LoVo (cell line): ENCODE data around the gene LAMA2.

Experiments
- DNase-seq: peaks from one replicate; pipeline ENCODE4 v3.0.0-alpha.2; 2016; ENCODE audit warnings: low spot score

The LAMA2 gene

DNA sequence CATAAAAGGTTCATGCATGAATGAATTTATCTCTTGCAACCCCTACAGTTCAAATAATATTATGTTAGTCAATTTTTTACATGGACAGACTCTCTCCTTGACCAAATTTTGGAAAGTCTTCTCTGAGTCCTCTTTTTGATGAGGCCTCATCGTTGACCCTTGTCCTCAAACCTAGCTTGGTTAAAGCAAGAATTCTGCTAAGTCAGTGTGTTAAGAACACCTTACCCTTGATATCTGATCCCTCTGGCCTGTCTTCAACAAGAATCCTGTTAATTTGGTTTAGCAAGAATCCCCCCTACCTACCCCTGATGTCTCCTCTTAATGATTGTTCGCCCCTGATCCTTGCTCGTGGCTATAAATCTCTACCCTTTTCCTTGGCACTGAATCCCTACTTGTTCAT, 301.4 kb downstream of the LAMA2 start:
- DNase-seq: no peak

- DNase-seq: no peak
Observed at GRCh38 chr6:129184808-129185366, 301.9 kb downstream of the LAMA2 start.

- DNase-seq: peak; percentile 81
Observed at GRCh38 chr6:129186988-129187387, 304.1 kb downstream of the LAMA2 start.

DNA sequence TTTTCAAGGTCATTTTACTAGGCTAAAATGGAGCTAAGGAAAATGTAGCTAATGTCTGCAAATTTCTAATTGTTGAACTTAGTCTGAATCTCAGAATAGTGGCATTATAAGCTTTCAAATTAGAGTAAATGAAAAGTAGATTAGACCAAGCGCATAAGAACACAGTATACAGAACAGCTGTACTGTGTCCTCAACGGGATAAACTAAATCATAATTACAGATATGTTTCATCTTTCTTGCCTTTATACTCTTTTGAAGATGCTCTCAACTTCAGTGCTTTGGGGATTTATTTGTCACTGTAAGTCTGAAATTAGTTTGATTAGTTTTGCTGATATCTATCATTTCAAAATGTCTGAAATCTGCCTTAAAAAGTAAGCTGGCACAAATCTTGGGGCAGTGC, 305.4 kb downstream of the LAMA2 start:
- DNase-seq: no peak

- no peak for DNase-seq
Observed at GRCh38 chr6:129188795-129189194, 305.9 kb downstream of the LAMA2 start.

DNA sequence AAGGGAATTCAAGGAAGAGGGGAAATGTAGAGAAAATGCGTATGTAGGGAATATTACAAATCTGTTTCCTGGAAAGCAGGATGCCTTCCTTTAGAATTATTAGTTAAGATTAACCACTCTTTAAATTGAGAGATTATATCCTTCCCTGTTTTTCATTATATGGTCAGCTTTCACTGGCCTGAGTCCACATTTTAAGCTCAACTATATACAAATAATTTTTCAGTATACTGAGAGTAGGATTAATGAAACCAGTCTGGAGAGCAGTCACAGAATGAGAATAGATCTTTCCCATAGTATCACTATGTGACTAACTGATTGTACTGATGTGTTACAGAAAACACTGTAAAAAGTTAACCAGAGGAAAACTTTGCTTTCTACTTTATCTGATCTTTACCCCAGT, 306.3 kb downstream of the LAMA2 start:
- DNase-seq: no peak

- DNase-seq: peak; percentile 43
Observed at GRCh38 chr6:129191235-129191634, 308.3 kb downstream of the LAMA2 start.

GRCh38 chr6:129192458-129192989, 309.6 kb downstream of the LAMA2 start:
- no peak for DNase-seq

DNA sequence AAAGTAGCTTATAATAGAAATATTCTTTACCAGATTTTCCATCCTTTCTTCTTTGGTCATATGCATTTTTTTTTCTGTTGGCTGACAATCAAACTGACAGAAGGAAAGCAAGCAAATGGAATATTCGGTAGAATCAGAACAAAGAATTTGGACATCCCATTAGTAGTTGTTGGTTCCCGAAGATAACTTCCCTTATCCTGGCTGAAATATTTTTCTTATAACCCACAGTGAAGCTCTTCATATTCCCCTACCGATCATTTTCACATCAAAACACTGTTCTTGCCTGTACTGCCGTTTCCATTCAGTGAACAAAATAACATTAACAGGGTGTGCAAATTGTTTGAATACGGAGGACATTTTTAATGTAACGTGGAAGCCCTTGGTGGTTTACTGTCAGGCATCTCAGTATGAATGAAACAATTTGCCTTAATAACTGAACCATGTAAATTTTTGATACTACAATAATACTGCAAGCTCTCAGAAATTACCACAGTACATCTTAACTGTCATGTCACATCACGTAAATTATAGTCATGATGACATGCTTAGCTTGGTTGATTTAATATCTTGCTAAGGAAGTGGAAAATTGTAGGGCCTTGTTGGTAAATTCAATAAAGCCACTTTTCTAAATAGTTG, 311.5 kb downstream of the LAMA2 start:
- DNase-seq: no peak

GRCh38 chr6:129195161-129195560, 312.2 kb downstream of the LAMA2 start:
- DNase-seq: no peak

DNA sequence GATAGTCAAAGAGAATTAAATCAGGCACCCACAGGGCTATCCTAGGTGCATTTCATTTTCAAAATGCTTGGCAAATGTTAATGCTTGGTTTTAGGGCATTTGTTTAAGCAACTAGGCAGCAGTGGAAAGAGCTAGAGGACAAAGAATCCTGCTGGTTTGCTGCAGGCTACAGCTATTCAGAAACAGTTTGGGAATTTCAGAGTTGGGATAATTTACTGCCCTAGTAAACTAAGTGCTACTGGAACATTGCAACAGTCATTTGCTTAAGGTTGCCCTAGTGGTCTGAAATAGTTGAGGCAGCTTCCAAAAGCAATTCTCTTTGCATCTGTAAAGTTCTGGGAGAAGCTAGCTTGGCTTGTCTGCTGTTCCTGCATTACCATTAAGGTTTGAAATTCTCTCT, 312.7 kb downstream of the LAMA2 start:
- no peak for DNase-seq

DNA sequence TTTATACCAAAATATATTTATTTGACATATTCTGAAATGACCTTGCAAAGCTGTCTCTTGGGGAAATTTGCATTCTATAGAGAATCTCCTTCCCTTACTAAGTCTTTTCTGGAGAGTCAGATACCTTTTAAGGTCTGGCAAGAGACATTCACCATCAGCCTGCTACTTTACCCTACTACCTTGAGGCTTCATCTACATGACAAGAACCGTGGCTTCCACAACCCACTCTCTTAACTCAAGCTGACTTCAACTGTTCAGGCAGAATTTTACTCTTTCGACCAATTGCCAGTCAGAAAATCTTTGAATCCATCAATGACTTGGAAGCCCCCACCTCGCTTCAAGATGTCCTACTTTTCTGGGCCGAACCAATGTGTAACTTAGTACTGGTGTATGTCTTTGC, 314.2 kb downstream of the LAMA2 start:
- DNase-seq: no peak

- DNase-seq: no peak
Observed at GRCh38 chr6:129200151-129200550, 317.2 kb downstream of the LAMA2 start.

DNA sequence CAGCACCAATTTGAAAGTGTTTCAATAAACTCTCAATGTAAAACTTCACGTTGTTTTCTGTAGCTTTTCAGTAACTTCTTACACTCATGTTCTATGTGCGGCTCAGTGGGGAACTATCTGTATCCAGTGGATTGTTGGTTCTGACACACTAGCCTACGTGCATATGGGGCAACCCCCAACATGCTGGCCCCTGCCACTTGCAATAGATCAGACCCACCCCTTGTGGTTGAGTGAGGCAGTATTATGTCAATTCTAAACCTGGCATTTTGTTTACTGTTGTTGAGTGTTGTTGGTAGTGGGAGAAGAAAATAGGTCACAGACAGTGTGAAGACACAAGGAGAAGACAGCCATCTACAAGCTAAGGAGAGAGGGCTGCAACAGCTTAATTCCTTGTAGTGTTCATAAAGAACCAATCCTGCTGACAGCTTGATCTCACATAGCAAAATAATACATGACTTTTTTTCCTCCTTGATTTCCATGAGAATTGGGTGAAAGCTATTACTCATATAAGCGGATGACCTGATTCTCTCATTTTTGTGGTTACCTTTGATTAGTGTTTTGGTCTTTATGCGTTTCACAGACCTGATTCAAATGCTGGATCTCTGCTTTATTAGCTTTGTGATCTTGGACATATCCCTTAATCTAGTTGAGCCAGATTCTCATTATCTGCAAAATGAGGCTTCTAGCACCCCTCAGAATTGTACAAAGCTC, 320.4 kb downstream of the LAMA2 start:
- DNase-seq: no peak

DNA sequence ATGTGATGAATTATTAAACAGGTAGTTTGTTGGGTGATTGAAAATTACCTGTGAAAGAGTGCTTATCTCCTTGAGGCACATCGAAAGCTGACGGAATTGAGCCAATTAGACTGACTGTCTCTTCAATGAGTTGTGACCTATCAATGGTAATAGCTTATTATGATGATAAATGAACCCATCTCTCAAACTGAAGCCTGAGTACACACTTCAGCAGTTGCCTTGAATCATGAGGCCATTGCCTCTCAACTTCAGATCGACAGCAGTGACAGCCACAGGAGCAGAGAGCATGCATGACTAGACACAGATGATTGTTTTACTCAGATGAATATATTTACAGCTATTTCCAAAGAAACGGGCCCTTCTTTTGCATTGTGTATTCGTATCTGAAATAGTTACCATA, 323.9 kb downstream of the LAMA2 start:
- no peak for DNase-seq

- DNase-seq: no peak
Observed at GRCh38 chr6:129207832-129208231, 324.9 kb downstream of the LAMA2 start.

DNA sequence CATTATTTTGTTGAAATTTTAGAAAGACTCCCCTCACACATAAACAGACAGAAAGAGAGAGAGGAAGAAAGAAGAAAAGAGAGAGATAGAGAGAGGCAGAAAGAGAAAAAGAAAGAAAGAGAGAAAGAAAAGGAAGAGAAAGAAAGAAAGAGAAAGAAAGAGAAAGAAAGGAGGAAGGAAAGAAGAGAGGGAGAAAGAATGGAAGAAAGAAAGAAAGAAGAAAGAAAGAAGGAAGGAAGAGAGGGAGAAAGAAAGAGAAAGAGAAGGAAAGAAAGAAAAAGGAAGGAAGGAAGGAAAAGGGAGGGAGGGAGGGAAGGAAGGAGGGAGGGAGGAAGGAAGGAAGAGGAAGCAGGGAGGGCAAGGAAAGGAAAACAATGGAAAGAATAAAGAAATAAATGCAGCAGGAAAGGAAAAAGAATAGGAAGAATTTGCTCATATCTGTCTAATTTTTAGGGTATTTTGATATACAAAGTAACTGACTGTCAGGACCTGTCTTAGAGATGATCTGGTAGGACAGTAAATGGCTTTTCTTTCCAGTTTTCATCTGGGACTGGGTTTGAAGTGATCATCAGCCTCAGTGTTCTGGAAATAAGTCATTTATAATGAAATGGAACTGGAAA, 325.6 kb downstream of the LAMA2 start:
- no peak for DNase-seq

- no peak for DNase-seq
Observed at GRCh38 chr6:129209355-129209754, 326.4 kb downstream of the LAMA2 start.

- DNase-seq: no peak
Observed at GRCh38 chr6:129210684-129211083, 327.7 kb downstream of the LAMA2 start.

DNA sequence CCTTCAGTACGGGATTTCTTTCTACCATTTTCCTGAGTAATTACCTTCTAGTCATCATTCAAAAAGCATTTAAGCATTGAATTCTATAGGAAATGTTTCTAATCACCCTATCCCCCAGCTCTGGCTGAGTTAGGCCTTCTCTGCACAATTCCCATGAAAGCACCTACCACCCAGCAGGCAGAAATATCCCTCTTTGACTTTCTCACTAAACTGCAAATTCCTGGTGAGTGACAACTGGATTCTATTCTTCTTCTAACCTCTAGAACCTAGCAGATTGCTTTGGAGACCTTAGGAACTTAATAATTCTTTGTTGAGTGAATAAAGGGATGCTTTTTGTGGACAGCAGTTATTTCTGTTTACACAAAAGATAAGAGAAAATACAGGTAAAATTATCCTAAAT, 328.7 kb downstream of the LAMA2 start:
- DNase-seq: no peak

DNA sequence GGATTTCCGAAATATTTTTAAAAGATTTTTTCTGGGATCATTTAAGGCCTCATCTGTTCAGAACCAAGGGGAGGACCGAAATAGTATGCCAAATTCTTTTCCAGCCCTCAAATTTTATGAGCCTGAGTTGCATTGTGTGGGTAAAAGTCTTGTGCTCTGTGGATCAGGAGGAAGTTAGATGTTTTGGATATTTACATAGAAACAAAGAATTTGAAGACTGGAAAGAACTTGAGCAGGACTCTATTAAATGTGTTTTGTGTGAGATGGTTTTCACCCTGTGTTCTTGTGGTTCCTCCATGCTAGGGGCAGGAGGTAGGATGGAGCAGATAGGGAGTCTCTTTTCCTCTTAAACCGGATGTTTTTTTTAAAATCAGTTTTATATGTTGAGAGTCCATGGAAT, 329.1 kb downstream of the LAMA2 start:
- DNase-seq: no peak

DNA sequence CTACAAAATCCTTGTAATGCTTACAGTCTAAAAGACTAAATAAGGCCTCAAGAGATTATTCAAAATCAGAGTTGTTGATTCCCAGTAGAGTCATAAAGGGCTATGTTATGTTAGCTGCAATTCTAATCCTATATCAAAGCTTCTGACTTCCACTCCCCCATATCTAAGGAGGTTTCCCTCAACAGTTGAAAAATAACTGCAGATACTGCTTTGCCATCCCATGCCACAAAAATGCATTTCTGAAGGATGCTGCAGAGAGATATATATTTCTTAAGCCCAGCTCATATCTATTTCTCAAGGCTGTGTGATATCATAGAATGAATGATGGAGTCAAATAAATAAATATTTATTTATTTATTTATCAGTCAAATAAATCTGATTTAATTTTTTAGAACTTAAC, 332.3 kb downstream of the LAMA2 start:
- DNase-seq: no peak

DNA sequence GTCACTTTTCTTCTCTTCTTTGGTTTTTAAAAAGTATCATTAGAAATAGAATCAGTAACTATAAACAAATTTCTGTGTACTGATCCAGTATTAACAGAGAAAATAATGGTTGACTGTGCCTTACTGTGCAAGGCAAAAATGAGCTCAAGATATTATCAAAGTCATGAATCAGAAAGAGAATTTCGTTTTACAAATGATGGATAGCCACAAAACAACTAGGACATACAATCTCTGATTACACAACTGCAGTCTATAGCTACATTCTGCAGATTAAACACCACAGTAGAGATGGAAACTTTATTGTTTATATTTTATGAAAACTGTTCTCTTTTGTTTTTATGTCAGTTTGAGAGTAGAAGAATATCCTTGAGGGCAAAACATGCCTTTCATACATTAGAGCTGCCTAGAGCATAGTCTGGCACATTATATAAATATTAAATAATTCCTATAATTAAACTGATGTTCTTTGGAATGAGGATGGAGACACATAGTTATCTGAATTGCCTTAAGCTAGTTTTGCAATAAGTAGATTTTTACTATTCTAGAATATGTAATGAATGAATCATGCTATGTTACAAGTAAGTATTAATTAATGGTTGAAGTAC, 333.1 kb downstream of the LAMA2 start:
- DNase-seq: no peak
